Breast epithelium (tissue), 3 donors: ENCODE data around the gene NBAS.

Source experiments
- CTCF ChIP-seq, 3 donors: fragments of 450-650 bp; IDR thresholded peaks; one replicate each; pipeline ENCODE4 v1.5.1; 2016 to 2017; ENCODE audit warnings: antibody characterized with exemption in 3 of 3, mild to moderate bottlenecking in 3 of 3, moderate library complexity in 3 of 3
- POLR2A ChIP-seq: fragments of 450-650 bp; IDR thresholded peaks from one replicate; pipeline ENCODE4 v1.6.1; 2016; ENCODE audit warnings: antibody characterized with exemption, mild to moderate bottlenecking, moderate library complexity
- POLR2AphosphoS5 ChIP-seq, 3 donors: sonication (generic); formaldehyde crosslinking; IDR thresholded peaks; one replicate each; pipeline ENCODE4 v1.6.1; 2017; ENCODE audit warnings: antibody characterized with exemption in 3 of 3

GRCh38 chr2:15263976-15264685 lies 297.0 kb downstream of the NBAS start:
- no peak for TF ChIP-seq CTCF (IDR thresholded peaks at IDR 0.05)
- no peak for TF ChIP-seq POLR2A
- TF ChIP-seq POLR2AphosphoS5 (IDR thresholded peaks at IDR 0.05), result no peak
